SU-DHL-6 (cell line): Measurements from ENCODE around the gene DUOX2.

ENCODE experiments used
- H2AFZ ChIP-seq: fragments of 200-600 bp; sonication (generic); 2 replicates; pipeline ENCODE4 v1.6.1; 2014; ENCODE audit warnings: low read depth, mild to moderate bottlenecking, moderate library complexity, mixed read lengths, antibody characterized with exemption, low read length; ENCODE audit not compliant: severe bottlenecking
- H3F3A ChIP-seq: fragments of 200-600 bp; shearing (Covaris generic); 2 replicates; pipeline ENCODE4 v1.6.0; 2016; ENCODE audit warnings: antibody characterized with exemption, mild to moderate bottlenecking; ENCODE audit not compliant: insufficient read depth
- H3K27ac ChIP-seq: fragments of 200-600 bp; sonication (generic); 2 replicates; pipeline ENCODE4 v1.5.1; 2016; ENCODE audit warnings: low read depth, mild to moderate bottlenecking, low read length, moderate library complexity, mixed read lengths
- H3K27me3 ChIP-seq: fragments of 200-600 bp; sonication (generic), shearing (Covaris generic); 2 replicates; pipeline ENCODE4 v1.6.0; 2014; ENCODE audit warnings: mild to moderate bottlenecking, low read length
- H3K36me3 ChIP-seq: fragments of 200-600 bp; sonication (generic); 2 replicates; pipeline ENCODE4 v1.6.1; 2014; ENCODE audit warnings: mild to moderate bottlenecking, low read length, mixed read lengths
- H3K4me2 ChIP-seq: fragments of 300-600, 200-600 bp; shearing (Covaris generic), sonication (generic); 2 replicates; pipeline ENCODE4 v1.6.0; 2014; ENCODE audit warnings: low read length, low read depth, mild to moderate bottlenecking; ENCODE audit not compliant: poor library complexity, severe bottlenecking
- H3K4me3 ChIP-seq: fragments of 200-600 bp; sonication (generic); 2 replicates; pipeline ENCODE4 v1.5.1; 2014; ENCODE audit warnings: antibody characterized with exemption, low read length, mild to moderate bottlenecking, mixed read lengths; ENCODE audit not compliant: insufficient read depth, poor library complexity, severe bottlenecking
- H3K79me2 ChIP-seq: fragments of 200-600 bp; sonication (generic); 2 replicates; pipeline ENCODE4 v1.6.1; 2014; ENCODE audit warnings: mild to moderate bottlenecking, low read length, moderate library complexity; ENCODE audit not compliant: insufficient read depth
- H3K9ac ChIP-seq: fragments of 200-600 bp; sonication (generic); 2 replicates; pipeline ENCODE4 v1.7.0; 2014; ENCODE audit warnings: mild to moderate bottlenecking, low read length
- H3K9me2 ChIP-seq: fragments of 200-600 bp; sonication (generic); replicated peaks from 2 replicates; pipeline ENCODE4 v1.6.1; 2014; ENCODE audit warnings: low read length; ENCODE audit not compliant: insufficient read depth
- H3K9me3 ChIP-seq: fragments of 200-600 bp; sonication (generic); 2 replicates; pipeline ENCODE4 v1.6.1; 2014; ENCODE audit warnings: low read length, mixed read lengths; ENCODE audit not compliant: insufficient read depth
- H4K20me1 ChIP-seq: fragments of 200-600 bp; sonication (generic); 2 replicates; pipeline ENCODE4 v1.6.1; 2014; ENCODE audit warnings: low read depth, mild to moderate bottlenecking, antibody characterized with exemption, low read length, moderate library complexity, mixed read lengths
- EZH2phosphoT487 ChIP-seq: fragments of 200-600 bp; sonication (generic), shearing (Covaris generic); conservative IDR thresholded peaks from 2 replicates; pipeline ENCODE4 v1.6.1; 2018; ENCODE audit warnings: mild to moderate bottlenecking, antibody characterized with exemption, low read length, moderate library complexity, mixed read lengths
- TF ChIP-seq, protein P1 (sequence below): fragments of 200-600 bp; sonication (generic); IDR thresholded peaks from one replicate; pipeline ENCODE4 v1.5.1; 2017; ENCODE audit warnings: antibody characterized with exemption, mild to moderate bottlenecking, low read length, moderate library complexity; ENCODE audit not compliant: insufficient read depth, poor library complexity, severe bottlenecking

Gene DUOX2

GRCh38 chr15:45128971-45129639 lies 15.1 kb upstream of the DUOX2 start:
- Histone ChIP-seq H2AFZ (no peak overlapping the region), H3K9me3 (no peaks in the 10 kb centered on the region), H3K36me3 (no peaks in the 10 kb centered on the region), H3K79me2 (no peaks in the 10 kb centered on the region), H3K9ac (no peak overlapping the region), H3F3A (no peaks in the 10 kb centered on the region), H4K20me1 (no peaks in the 10 kb centered on the region; the same call in 1 of the 2 replicates), H3K27ac (no peak overlapping the region), H3K9me2 (no peaks in the 10 kb centered on the region), H3K4me2 (no peak overlapping the region), H3K27me3 (no peaks in the 10 kb centered on the region), H3K4me3 (no peak overlapping the region)
- TF ChIP-seq, protein P1, sequence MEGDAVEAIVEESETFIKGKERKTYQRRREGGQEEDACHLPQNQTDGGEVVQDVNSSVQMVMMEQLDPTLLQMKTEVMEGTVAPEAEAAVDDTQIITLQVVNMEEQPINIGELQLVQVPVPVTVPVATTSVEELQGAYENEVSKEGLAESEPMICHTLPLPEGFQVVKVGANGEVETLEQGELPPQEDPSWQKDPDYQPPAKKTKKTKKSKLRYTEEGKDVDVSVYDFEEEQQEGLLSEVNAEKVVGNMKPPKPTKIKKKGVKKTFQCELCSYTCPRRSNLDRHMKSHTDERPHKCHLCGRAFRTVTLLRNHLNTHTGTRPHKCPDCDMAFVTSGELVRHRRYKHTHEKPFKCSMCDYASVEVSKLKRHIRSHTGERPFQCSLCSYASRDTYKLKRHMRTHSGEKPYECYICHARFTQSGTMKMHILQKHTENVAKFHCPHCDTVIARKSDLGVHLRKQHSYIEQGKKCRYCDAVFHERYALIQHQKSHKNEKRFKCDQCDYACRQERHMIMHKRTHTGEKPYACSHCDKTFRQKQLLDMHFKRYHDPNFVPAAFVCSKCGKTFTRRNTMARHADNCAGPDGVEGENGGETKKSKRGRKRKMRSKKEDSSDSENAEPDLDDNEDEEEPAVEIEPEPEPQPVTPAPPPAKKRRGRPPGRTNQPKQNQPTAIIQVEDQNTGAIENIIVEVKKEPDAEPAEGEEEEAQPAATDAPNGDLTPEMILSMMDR, result no peak
- TF ChIP-seq EZH2phosphoT487, result no peak

DNA sequence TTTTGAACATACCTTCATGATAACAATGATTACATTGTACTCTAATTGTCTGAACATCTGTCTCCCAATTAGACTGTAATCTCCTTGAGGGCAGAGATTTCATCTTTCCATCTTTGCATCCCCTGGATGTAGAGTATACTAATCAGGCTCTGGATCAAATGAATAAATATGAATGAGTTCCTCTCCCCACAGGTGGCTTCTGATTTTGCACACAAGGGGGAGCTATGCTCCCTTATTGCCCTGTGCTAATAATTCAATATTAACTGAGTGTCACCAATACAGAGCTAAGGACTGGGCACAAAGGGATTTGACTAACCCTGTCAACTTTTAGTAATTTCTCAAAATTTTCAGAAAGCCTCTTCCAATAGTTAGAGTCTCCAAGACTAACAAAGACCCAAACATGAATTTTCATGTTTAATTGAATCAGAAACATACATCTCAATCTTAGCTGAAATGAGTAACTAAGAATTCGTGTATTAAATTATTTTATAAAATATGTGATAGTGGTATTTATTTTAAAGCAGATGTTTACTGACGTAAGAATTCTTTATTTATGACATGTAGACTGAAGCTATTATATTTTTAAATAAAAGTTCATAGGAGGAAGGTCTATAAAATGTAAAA lies 12.7 kb upstream of the DUOX2 start:
- H3K4me2 ChIP-seq, result no peak overlapping the region
- TF ChIP-seq, protein P1, result peak; percentile 75
- no peak for TF ChIP-seq EZH2phosphoT487
- no peak overlapping the region for H3K27ac ChIP-seq
- H3K9ac ChIP-seq, result no peak overlapping the region
- no peak overlapping the region for H2AFZ ChIP-seq
- no peak overlapping the region for H3K4me3 ChIP-seq
- no peaks in the 10 kb centered on the region for H3K27me3 ChIP-seq
- H3F3A ChIP-seq, result no peaks in the 10 kb centered on the region
- H3K9me2 ChIP-seq, result no peaks in the 10 kb centered on the region
- no peaks in the 10 kb centered on the region for H3K36me3 ChIP-seq
- no peaks in the 10 kb centered on the region for H3K79me2 ChIP-seq
- no peaks in the 10 kb centered on the region; the same call in 1 of the 2 replicates for H4K20me1 ChIP-seq
- H3K9me3 ChIP-seq, result no peaks in the 10 kb centered on the region

DNA sequence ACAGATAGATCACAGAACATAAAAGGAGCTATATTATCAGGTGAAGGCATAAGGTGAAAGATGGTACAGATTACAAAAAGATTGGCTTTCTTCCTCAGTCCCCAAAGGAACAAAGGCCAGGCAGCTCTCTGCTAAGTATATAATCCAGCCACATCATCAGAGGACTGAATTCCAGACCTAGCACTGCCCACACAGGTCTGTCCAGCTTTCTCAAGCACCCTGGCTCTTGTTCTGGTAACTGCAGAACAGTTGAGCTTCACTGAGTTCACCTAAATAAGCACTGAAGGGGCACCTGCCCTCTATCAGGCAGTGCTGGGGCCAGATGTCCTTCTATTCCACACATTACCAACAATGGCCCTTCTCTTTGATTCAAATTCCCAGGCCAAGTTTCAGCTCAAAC lies 9.4 kb upstream of the DUOX2 start:
- H3K9me2 ChIP-seq, result no peaks in the 10 kb centered on the region
- H3K27me3 ChIP-seq, result no peaks in the 10 kb centered on the region
- H3K9me3 ChIP-seq, result no peaks in the 10 kb centered on the region
- no peaks in the 10 kb centered on the region for H3K79me2 ChIP-seq
- H3F3A ChIP-seq, result no peaks in the 10 kb centered on the region
- H2AFZ ChIP-seq, result no peak overlapping the region
- no peak overlapping the region for H3K4me2 ChIP-seq
- no peak overlapping the region for H3K4me3 ChIP-seq
- H3K27ac ChIP-seq, result no peak overlapping the region
- TF ChIP-seq EZH2phosphoT487, result no peak
- TF ChIP-seq, protein P1, result no peak
- H4K20me1 ChIP-seq, result no peaks in the 10 kb centered on the region; the same call in 1 of the 2 replicates
- H3K36me3 ChIP-seq, result no peaks in the 10 kb centered on the region
- H3K9ac ChIP-seq, result no peak overlapping the region
